ENCODE results near the gene ERCC1. TPM values are rescaled to one million over a fixed set of nuclear protein-coding genes. Genes with fewer than 3 reads are reported as not detected.

Gene ERCC1
- total RNA-seq, 2 experiments from 2014 or later, result 59.4 to 59.7 TPM

- intact Hi-C loops (cut with micrococcal nuclease), result no loop called here
- Mint-ChIP-seq H3K4me3 (peak overlapping the region; percentile 87), H3K9me3 (no peaks in the 10 kb centered on the region), H3K4me1 (ENCODE audit: low read depth) (peaks cover 33% of the 10 kb centered on the region), H3K27me3 (peaks cover 1% of the 10 kb centered on the region), H3K36me3 (peaks cover 8% of the 10 kb centered on the region), H3K27ac (peak overlapping the region; percentile 84)
- POLR2A ChIA-PET, result interaction anchor here (1.0 to 4.0 kb wide), 11 partner anchors 10 to 174 kb away, joined by 3 to 44 read pairs (median 7); partner anchors contain the start of genes ERCC1, OPA3, PPP1R13L and VASP
- DNase-seq, result peak; percentile 62
- CTCF ChIA-PET, result interaction anchor here (0.5 to 5.0 kb wide), 11 partner anchors 10 to 248 kb away, joined by 3 to 89 read pairs (median 3); no protein-coding TSS in a partner anchor
These were observed 44.5 kb upstream of the ERCC1 start for GRCh38 chr19:45468159-45468651.

GRCh38 chr19:45467456-45468158 lies 43.9 kb upstream of the ERCC1 start, which contains the start of gene FOSB:
Gene FOSB (plus strand): TSS chr19:45467996. CDS start chr19:45468587, 591 bp downstream.
- Mint-ChIP-seq H3K4me3 (peak within 1 kb of the TSS; percentile 87), H3K27me3 (peaks cover 1% of the 10 kb centered on the region), H3K4me1 (ENCODE audit: low read depth) (peaks cover 28% of the 10 kb centered on the region), H3K9me3 (no peaks in the 10 kb centered on the region), H3K27ac (peak within 1 kb of the TSS; percentile 84), H3K36me3 (peaks cover 3% of the 10 kb centered on the region)
- DNase-seq, result peak; percentile 95
- ChIA-PET POLR2A (interaction anchor here (1.0 to 4.0 kb wide), 11 partner anchors 11 to 174 kb away, joined by 3 to 44 read pairs (median 7); partner anchors contain the start of genes ERCC1, OPA3, PPP1R13L and VASP), CTCF (interaction anchor here (0.5 to 5.0 kb wide), 11 partner anchors 11 to 219 kb away, joined by 3 to 89 read pairs (median 4); no protein-coding TSS in a partner anchor)
- intact Hi-C loops (cut with micrococcal nuclease), result loop anchor here (1.0 kb wide), 1 partner anchor 17 kb away; no protein-coding TSS in a partner anchor

GRCh38 chr19:45467115-45467455 lies 43.4 kb upstream of the ERCC1 start:
- Mint-ChIP-seq H3K4me1 (ENCODE audit: low read depth) (peaks cover 28% of the 10 kb centered on the region), H3K27me3 (peaks cover 1% of the 10 kb centered on the region), H3K4me3 (peak overlapping the region; percentile 87), H3K36me3 (peaks cover 3% of the 10 kb centered on the region), H3K9me3 (no peaks in the 10 kb centered on the region), H3K27ac (peak overlapping the region; percentile 52)
- ChIA-PET CTCF (interaction anchor here (0.9 to 5.0 kb wide), 8 partner anchors 10 to 174 kb away, joined by 3 to 89 read pairs (median 10); no protein-coding TSS in a partner anchor), POLR2A (interaction anchor here (1.0 to 4.0 kb wide), 9 partner anchors 11 to 175 kb away, joined by 3 to 44 read pairs (median 8); partner anchors contain the start of genes ERCC1 and VASP)
- no peak for DNase-seq
- intact Hi-C loops (cut with micrococcal nuclease), result loop anchor here (1.0 kb wide), 1 partner anchor 17 kb away; no protein-coding TSS in a partner anchor

GRCh38 chr19:45464852-45465441 lies 41.2 kb upstream of the ERCC1 start:
- Mint-ChIP-seq H3K4me1 (ENCODE audit: low read depth) (peaks cover 14% of the 10 kb centered on the region), H3K27ac (no peak overlapping the region), H3K27me3 (peaks cover 1% of the 10 kb centered on the region), H3K36me3 (no peaks in the 10 kb centered on the region), H3K9me3 (no peaks in the 10 kb centered on the region), H3K4me3 (no peak overlapping the region)
- ChIA-PET POLR2A (no interaction called here), CTCF (interaction anchor here (1.2 kb wide), 1 partner anchor 26 kb away, joined by 4 read pairs; no protein-coding TSS in a partner anchor)
- intact Hi-C loops (cut with micrococcal nuclease), result no loop called here
- DNase-seq, result no peak

- ChIA-PET CTCF (interaction anchor here (1.2 kb wide), 1 partner anchor 25 kb away, joined by 4 read pairs; no protein-coding TSS in a partner anchor), POLR2A (no interaction called here)
- Mint-ChIP-seq H3K4me1 (ENCODE audit: low read depth) (peaks cover 7% of the 10 kb centered on the region), H3K36me3 (no peaks in the 10 kb centered on the region), H3K27me3 (peaks cover 1% of the 10 kb centered on the region), H3K4me3 (no peak overlapping the region), H3K9me3 (no peaks in the 10 kb centered on the region), H3K27ac (no peak overlapping the region)
- DNase-seq, result no peak
- intact Hi-C loops (cut with micrococcal nuclease), result no loop called here
These were observed 40.6 kb upstream of the ERCC1 start for GRCh38 chr19:45464274-45464673.

GRCh38 chr19:45463241-45463640 lies 39.5 kb upstream of the ERCC1 start:
- ChIA-PET POLR2A (no interaction called here), CTCF (interaction anchor here (0.9 kb wide), 1 partner anchor 59 kb away, joined by 3 read pairs; no protein-coding TSS in a partner anchor)
- no peaks in the 10 kb centered on the region for H3K36me3 Mint-ChIP-seq
- DNase-seq, result no peak
- peaks cover 7% of the 10 kb centered on the region for H3K4me1 Mint-ChIP-seq (ENCODE audit: low read depth)
- H3K27me3 Mint-ChIP-seq, result peaks cover 1% of the 10 kb centered on the region
- H3K9me3 Mint-ChIP-seq, result no peaks in the 10 kb centered on the region
- no peak overlapping the region for H3K27ac Mint-ChIP-seq
- intact Hi-C loops (cut with micrococcal nuclease), result no loop called here
- H3K4me3 Mint-ChIP-seq, result no peak overlapping the region

- intact Hi-C loops (cut with micrococcal nuclease), result no loop called here
- DNase-seq, result no peak
- Mint-ChIP-seq H3K4me1 (ENCODE audit: low read depth) (peaks cover 3% of the 10 kb centered on the region), H3K27ac (no peak overlapping the region), H3K36me3 (no peaks in the 10 kb centered on the region), H3K27me3 (peaks cover 1% of the 10 kb centered on the region), H3K4me3 (no peak overlapping the region), H3K9me3 (no peaks in the 10 kb centered on the region)
- ChIA-PET POLR2A (no interaction called here), CTCF (interaction anchor here (0.7 to 1.0 kb wide), 5 partner anchors 11 to 58 kb away, joined by 3 to 6 read pairs (median 5); no protein-coding TSS in a partner anchor)
These were observed 38.5 kb upstream of the ERCC1 start for GRCh38 chr19:45462174-45462573.

GRCh38 chr19:45460807-45461347 lies 37.2 kb upstream of the ERCC1 start:
- Mint-ChIP-seq H3K27ac (peak overlapping the region; percentile 42), H3K9me3 (no peaks in the 10 kb centered on the region), H3K4me1 (ENCODE audit: low read depth) (peaks cover 7% of the 10 kb centered on the region), H3K36me3 (no peaks in the 10 kb centered on the region), H3K27me3 (no peaks in the 10 kb centered on the region), H3K4me3 (no peak overlapping the region)
- intact Hi-C loops (cut with micrococcal nuclease), result no loop called here
- CTCF ChIA-PET, result interaction anchor here (1.1 to 1.2 kb wide), 2 partner anchors 22 to 25 kb away, joined by 3 read pairs; no protein-coding TSS in a partner anchor
- POLR2A ChIA-PET, result no interaction called here
- no peak for DNase-seq

- DNase-seq, result no peak
- no peaks in the 10 kb centered on the region for H3K27me3 Mint-ChIP-seq
- H3K4me1 Mint-ChIP-seq (ENCODE audit: low read depth), result peaks cover 14% of the 10 kb centered on the region
- H3K9me3 Mint-ChIP-seq, result no peaks in the 10 kb centered on the region
- H3K36me3 Mint-ChIP-seq, result no peaks in the 10 kb centered on the region
- ChIA-PET POLR2A (no interaction called here), CTCF (no interaction called here)
- intact Hi-C loops (cut with micrococcal nuclease), result no loop called here
- no peak overlapping the region for H3K4me3 Mint-ChIP-seq
- no peak overlapping the region for H3K27ac Mint-ChIP-seq
These were observed 34.1 kb upstream of the ERCC1 start for GRCh38 chr19:45457776-45458175.

- CTCF ChIA-PET, result interaction anchor here (0.6 to 3.3 kb wide), 7 partner anchors 10 to 1402 kb away, joined by 3 to 18 read pairs (median 3); partner anchors contain the start of gene FOSB
- H3K36me3 Mint-ChIP-seq, result no peaks in the 10 kb centered on the region
- POLR2A ChIA-PET, result interaction anchor here (0.6 to 2.5 kb wide), 4 partner anchors 9 to 53 kb away, joined by 3 to 18 read pairs (median 4); partner anchors contain the start of gene FOSB
- intact Hi-C loops (cut with micrococcal nuclease), result no loop called here
- H3K9me3 Mint-ChIP-seq, result peaks cover 2% of the 10 kb centered on the region
- no peak overlapping the region for H3K4me3 Mint-ChIP-seq
- peaks cover 24% of the 10 kb centered on the region for H3K4me1 Mint-ChIP-seq (ENCODE audit: low read depth)
- peak overlapping the region; percentile 23 for H3K27ac Mint-ChIP-seq
- DNase-seq, result no peak
- no peaks in the 10 kb centered on the region for H3K27me3 Mint-ChIP-seq
These were observed 32.7 kb upstream of the ERCC1 start for GRCh38 chr19:45456500-45456815.

GRCh38 chr19:45455707-45456499 lies 32.2 kb upstream of the ERCC1 start:
- no peaks in the 10 kb centered on the region for H3K27me3 Mint-ChIP-seq
- no peaks in the 10 kb centered on the region for H3K36me3 Mint-ChIP-seq
- H3K27ac Mint-ChIP-seq, result peak overlapping the region; percentile 56
- no peak overlapping the region for H3K4me3 Mint-ChIP-seq
- peaks cover 2% of the 10 kb centered on the region for H3K9me3 Mint-ChIP-seq
- ChIA-PET CTCF (interaction anchor here (0.6 to 3.3 kb wide), 9 partner anchors 10 to 1402 kb away, joined by 3 to 18 read pairs (median 3); partner anchors contain the start of gene FOSB), POLR2A (interaction anchor here (0.6 to 2.5 kb wide), 4 partner anchors 10 to 53 kb away, joined by 3 to 18 read pairs (median 4); partner anchors contain the start of gene FOSB)
- intact Hi-C loops (cut with micrococcal nuclease), result no loop called here
- DNase-seq, result peak; percentile 84
- peaks cover 29% of the 10 kb centered on the region for H3K4me1 Mint-ChIP-seq (ENCODE audit: low read depth)

Measured in activated CD4-positive, alpha-beta memory T cell treated with anti-CD3 and anti-CD28 coated beads for 36 hours (primary cell).